Vagina (tissue), 2 donors: ENCODE data around the gene ANKS1A.

Source experiments
- POLR2A ChIP-seq, 2 donors: fragments of 450-650 bp; IDR thresholded peaks; one replicate each; pipeline ENCODE4 v1.6.1; 2017; ENCODE audit warnings: antibody characterized with exemption in 2 of 2, mild to moderate bottlenecking in 2 of 2, moderate library complexity in 2 of 2
- TF ChIP-seq, protein P1 (sequence below), 3 experiments: fragments of 450-650 bp in 2 of 3; fragments of 200-600 bp in 1 of 3; sonication (generic) in 1 of 3; IDR thresholded peaks; one replicate each; pipeline ENCODE4 v1.5.1; 2017 to 2019; ENCODE audit warnings: antibody characterized with exemption in 3 of 3, mild to moderate bottlenecking in 2 of 3, moderate library complexity in 2 of 3

DNA sequence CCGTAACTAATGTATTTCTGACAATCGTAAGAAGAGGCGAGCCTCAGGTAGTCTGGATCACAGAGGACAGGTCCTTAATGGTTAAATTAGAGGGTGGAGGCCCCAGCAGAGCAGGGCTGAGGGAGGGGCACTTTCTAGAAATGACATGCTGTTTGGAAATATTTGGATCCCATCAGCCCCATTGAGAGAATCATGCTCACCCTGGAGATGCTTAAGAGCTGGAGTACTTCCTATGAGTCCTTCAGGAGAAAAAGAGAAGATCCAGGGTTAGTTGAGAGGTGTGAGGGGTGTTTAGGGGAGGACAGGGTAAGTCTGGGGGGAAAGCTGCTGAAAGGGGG is 129.1 kb downstream of the ANKS1A start:
- TF ChIP-seq, protein P1, sequence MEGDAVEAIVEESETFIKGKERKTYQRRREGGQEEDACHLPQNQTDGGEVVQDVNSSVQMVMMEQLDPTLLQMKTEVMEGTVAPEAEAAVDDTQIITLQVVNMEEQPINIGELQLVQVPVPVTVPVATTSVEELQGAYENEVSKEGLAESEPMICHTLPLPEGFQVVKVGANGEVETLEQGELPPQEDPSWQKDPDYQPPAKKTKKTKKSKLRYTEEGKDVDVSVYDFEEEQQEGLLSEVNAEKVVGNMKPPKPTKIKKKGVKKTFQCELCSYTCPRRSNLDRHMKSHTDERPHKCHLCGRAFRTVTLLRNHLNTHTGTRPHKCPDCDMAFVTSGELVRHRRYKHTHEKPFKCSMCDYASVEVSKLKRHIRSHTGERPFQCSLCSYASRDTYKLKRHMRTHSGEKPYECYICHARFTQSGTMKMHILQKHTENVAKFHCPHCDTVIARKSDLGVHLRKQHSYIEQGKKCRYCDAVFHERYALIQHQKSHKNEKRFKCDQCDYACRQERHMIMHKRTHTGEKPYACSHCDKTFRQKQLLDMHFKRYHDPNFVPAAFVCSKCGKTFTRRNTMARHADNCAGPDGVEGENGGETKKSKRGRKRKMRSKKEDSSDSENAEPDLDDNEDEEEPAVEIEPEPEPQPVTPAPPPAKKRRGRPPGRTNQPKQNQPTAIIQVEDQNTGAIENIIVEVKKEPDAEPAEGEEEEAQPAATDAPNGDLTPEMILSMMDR (IDR thresholded peaks at IDR 0.05), result no peak
- no peak for TF ChIP-seq POLR2A (IDR thresholded peaks at IDR 0.05)
